ENCODE measurements around the gene GTF2F2. TPM values are rescaled to one million over a fixed set of nuclear protein-coding genes. Genes with fewer than 3 reads are reported as not detected.

The GTF2F2 gene
- total and polyA plus RNA-seq, 3 donors from 2014 or later: 19.0 to 29.9 (median 28.1) TPM

GRCh38 chr13:45082964-45083363 lies 37.3 kb upstream of the GTF2F2 start:
- no peaks in the 10 kb centered on the region for H3K27me3 ChIP-seq
- H3K27ac ChIP-seq: no peak overlapping the region
- H3K9me3 ChIP-seq: no peaks in the 10 kb centered on the region
- TF ChIP-seq CTCF (IDR thresholded peaks at IDR 0.05): no peak
- TF ChIP-seq POLR2A (IDR thresholded peaks at IDR 0.05): no peak
- no peak for DNase-seq
- intact Hi-C loops (cut with DNase I; ENCODE audit: low total_unique reads): no loop called here
- WGBS, 2 donors: 84 to 86% methylated on average over 6 of the region's 6 CpGs
- no peaks in the 10 kb centered on the region for H3K36me3 ChIP-seq (ENCODE audit: low read depth, missing control alignments)
- H3K4me1 ChIP-seq: no peaks in the 10 kb centered on the region
- H3K4me3 ChIP-seq: no peak overlapping the region

- Histone ChIP-seq H3K27ac (no peak overlapping the region), H3K27me3 (no peaks in the 10 kb centered on the region), H3K4me1 (no peaks in the 10 kb centered on the region), H3K36me3 (ENCODE audit: low read depth, missing control alignments) (no peaks in the 10 kb centered on the region), H3K4me3 (no peak overlapping the region), H3K9me3 (no peaks in the 10 kb centered on the region)
- no peak for TF ChIP-seq CTCF (IDR thresholded peaks at IDR 0.05)
- TF ChIP-seq POLR2A (IDR thresholded peaks at IDR 0.05): no peak
- intact Hi-C loops (cut with DNase I; ENCODE audit: low total_unique reads): no loop called here
- DNase-seq: no peak
Observed at GRCh38 chr13:45084515-45084914, 35.8 kb upstream of the GTF2F2 start.

GRCh38 chr13:45086484-45086883 lies 33.8 kb upstream of the GTF2F2 start:
- no peaks in the 10 kb centered on the region for H3K4me1 ChIP-seq
- H3K9me3 ChIP-seq: no peaks in the 10 kb centered on the region
- intact Hi-C loops (cut with DNase I; ENCODE audit: low total_unique reads): no loop called here
- DNase-seq: no peak
- H3K36me3 ChIP-seq (ENCODE audit: low read depth, missing control alignments): no peaks in the 10 kb centered on the region
- no peak overlapping the region for H3K27ac ChIP-seq
- 58 to 62% methylated on average over 3 of the region's 3 CpGs for WGBS, 2 donors
- TF ChIP-seq POLR2A (IDR thresholded peaks at IDR 0.05): no peak
- no peak for TF ChIP-seq CTCF (IDR thresholded peaks at IDR 0.05)
- no peak overlapping the region for H3K4me3 ChIP-seq
- H3K27me3 ChIP-seq: no peaks in the 10 kb centered on the region

GRCh38 chr13:45092663-45093062 lies 27.6 kb upstream of the GTF2F2 start:
- intact Hi-C loops (cut with DNase I; ENCODE audit: low total_unique reads): no loop called here
- no peak for DNase-seq
- WGBS, 2 donors: 77 to 83% methylated on average over 2 of the region's 2 CpGs
- TF ChIP-seq POLR2A (IDR thresholded peaks at IDR 0.05): no peak
- TF ChIP-seq CTCF (IDR thresholded peaks at IDR 0.05): no peak
- Histone ChIP-seq H3K4me3 (no peak overlapping the region), H3K36me3 (ENCODE audit: low read depth, missing control alignments) (no peaks in the 10 kb centered on the region), H3K27me3 (no peaks in the 10 kb centered on the region), H3K4me1 (no peaks in the 10 kb centered on the region), H3K27ac (no peak overlapping the region), H3K9me3 (no peaks in the 10 kb centered on the region)

- H3K4me3 ChIP-seq: no peak overlapping the region
- TF ChIP-seq POLR2A (IDR thresholded peaks at IDR 0.05): no peak
- TF ChIP-seq CTCF (IDR thresholded peaks at IDR 0.05): no peak
- no peaks in the 10 kb centered on the region for H3K9me3 ChIP-seq
- H3K4me1 ChIP-seq: peaks cover 8% of the 10 kb centered on the region
- H3K36me3 ChIP-seq (ENCODE audit: low read depth, missing control alignments): no peaks in the 10 kb centered on the region
- intact Hi-C loops (cut with DNase I; ENCODE audit: low total_unique reads): no loop called here
- WGBS, 2 donors: 72 to 76% methylated on average over 5 of the region's 5 CpGs
- peak overlapping the region; percentile 72 to 83 for H3K27ac ChIP-seq
- no peaks in the 10 kb centered on the region for H3K27me3 ChIP-seq
- DNase-seq: peak; percentile 49
Observed at GRCh38 chr13:45100573-45101262, 19.6 kb upstream of the GTF2F2 start.

Measured in testis (tissue), 3 donors.